HUES64 (cell line): Measurements from ENCODE around the gene PSMD6.
A peak's percentile ranks its signal among the peaks of the same experiment; 100 is the strongest.

Source experiments
- H3K27ac ChIP-seq: 2 replicates; pipeline ENCODE4 v1.7.0; 2013; ENCODE audit warnings: low read depth, low read length, inconsistent platforms
- H3K27me3 ChIP-seq: 2 replicates; pipeline ENCODE4 v1.6.1; 2013; ENCODE audit warnings: mild to moderate bottlenecking, low read length; ENCODE audit not compliant: insufficient read depth
- H3K36me3 ChIP-seq: 2 replicates; pipeline ENCODE4 v1.6.1; 2013; ENCODE audit warnings: mild to moderate bottlenecking, low read length; ENCODE audit not compliant: insufficient read depth
- H3K4me1 ChIP-seq: 2 replicates; pipeline ENCODE4 v1.6.1; 2013; ENCODE audit warnings: mild to moderate bottlenecking, low read length, moderate library complexity; ENCODE audit not compliant: insufficient read depth
- H3K4me3 ChIP-seq: 2 replicates; pipeline ENCODE4 v1.5.1; 2013; ENCODE audit warnings: mild to moderate bottlenecking, low read length, moderate library complexity
- H3K9ac ChIP-seq: 2 replicates; pipeline ENCODE4 v1.6.1; 2013; ENCODE audit warnings: mild to moderate bottlenecking, low read depth, low read length
- H3K9me3 ChIP-seq: 2 replicates; pipeline ENCODE4 v1.6.1; 2013; ENCODE audit warnings: low read depth, low read length; ENCODE audit not compliant: insufficient read depth
- WGBS: fragments of 150-250, 120-280 bp; methylation state at CpG from one replicate; pipeline ENCODE4 v1.1.7; 2013; ENCODE audit warnings: missing lambda C conversion rate; 5-methylcytosine and 5-hydroxymethylcytosine counted together

PSMD6 gene

DNA sequence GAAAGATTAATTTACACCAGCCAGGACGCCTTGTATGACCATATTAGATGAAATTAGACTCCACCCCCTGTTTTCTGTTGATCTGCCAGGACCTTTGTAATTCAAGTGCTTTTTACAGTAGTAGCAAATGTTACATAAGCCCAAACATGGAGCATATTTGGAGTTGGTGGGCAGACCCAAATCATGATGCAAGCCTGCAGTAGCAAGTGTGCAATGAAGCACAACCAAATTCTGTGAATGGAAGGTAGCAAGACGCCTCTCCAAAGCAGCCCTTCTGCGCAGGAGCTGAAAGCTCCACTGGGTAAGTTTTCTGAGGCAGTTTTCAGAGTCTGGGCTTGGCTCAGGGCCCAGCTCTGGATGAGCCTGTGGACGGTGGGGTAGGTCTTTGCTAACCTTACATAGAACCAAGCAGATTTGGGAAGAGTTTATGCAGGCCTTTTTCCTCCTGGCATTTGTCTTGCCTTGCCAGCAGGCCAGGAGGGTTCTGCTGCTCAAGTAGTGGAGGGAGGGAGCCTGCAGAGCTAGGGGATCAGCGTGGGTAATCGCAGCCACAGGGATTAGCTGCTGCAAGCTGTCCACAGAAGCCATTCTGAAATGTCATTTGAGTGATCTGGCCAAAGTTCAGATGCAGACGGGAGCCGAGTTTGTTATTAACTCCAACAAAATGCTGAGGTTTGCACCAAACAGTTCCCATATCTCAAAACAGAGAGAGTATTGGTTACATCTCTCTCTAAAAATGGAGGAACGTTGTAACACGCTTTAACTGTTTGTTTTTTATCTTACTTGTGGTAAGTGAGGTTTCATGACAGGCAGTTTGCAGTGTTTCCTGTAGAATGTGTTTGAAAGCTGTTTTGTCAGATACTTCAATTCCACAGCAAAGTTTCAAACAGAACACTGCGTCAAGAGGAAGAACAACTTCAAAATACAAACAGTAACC is 55.4 kb downstream of the PSMD6 start:
- Histone ChIP-seq H3K36me3 (no peaks in the 10 kb centered on the region), H3K27me3 (no peaks in the 10 kb centered on the region), H3K9ac (no peak overlapping the region), H3K9me3 (no peaks in the 10 kb centered on the region), H3K4me3 (peak overlapping the region; percentile 3; the same call in 1 of the 2 replicates), H3K27ac (peak overlapping the region; percentile 58), H3K4me1 (peaks cover 96% of the 10 kb centered on the region)
- WGBS, result 66% methylated on average over 11 of the region's 11 CpGs

DNA sequence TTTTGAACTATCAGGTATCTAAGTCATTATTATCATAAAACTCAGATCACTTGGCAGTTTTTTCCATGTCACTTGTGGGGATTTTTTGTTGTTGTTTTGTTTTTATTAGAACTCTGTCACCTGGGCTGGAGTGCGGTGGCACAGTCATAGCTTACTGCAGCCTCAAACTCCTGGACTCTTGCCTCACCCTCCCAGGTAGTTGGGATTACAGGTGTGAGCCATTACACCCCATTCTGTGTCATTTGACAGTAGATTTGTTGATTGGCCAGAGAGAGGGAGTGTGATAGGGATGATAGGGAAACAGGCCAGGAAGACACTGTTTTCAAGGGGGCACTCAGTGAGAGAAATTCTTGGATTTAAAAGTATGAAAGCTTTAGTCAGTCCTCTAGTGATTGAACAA is 56.4 kb downstream of the PSMD6 start:
- H3K4me1 ChIP-seq, result peaks cover 86% of the 10 kb centered on the region
- WGBS, result 92% methylated on average over 1 of the region's 1 CpG

DNA sequence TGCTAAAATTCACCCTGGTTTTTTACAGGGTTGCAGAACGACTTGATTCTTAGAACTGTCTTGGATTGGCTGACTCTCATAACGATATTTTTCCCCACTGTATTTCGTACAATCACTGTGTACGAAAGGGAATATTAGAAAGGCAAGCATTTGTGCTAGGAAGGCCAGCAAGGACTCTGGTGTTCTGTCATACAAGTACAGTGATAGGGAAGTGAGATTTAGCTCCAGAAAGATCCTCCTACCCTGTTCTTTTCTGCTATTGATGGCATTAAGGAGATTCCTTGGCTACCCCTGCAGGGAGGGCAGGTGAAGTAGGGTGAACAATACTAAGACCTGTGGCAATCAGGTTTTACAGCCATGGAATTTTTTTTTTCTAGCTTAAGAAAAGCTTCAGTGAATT is 57.3 kb downstream of the PSMD6 start:
- whole genome bisulfite sequencing, result 97% methylated on average over 4 of the region's 4 CpGs
- Histone ChIP-seq H3K36me3 (no peaks in the 10 kb centered on the region), H3K4me1 (peaks cover 77% of the 10 kb centered on the region), H3K9me3 (no peaks in the 10 kb centered on the region), H3K9ac (no peak overlapping the region), H3K4me3 (no peak overlapping the region), H3K27ac (no peak overlapping the region), H3K27me3 (no peaks in the 10 kb centered on the region)

More for the DNA sequence above, 56.4 kb downstream of the PSMD6 start:
- Histone ChIP-seq H3K36me3 (no peaks in the 10 kb centered on the region), H3K27me3 (no peaks in the 10 kb centered on the region), H3K27ac (no peak overlapping the region), H3K4me3 (no peak overlapping the region), H3K9ac (no peak overlapping the region), H3K9me3 (no peaks in the 10 kb centered on the region)

DNA sequence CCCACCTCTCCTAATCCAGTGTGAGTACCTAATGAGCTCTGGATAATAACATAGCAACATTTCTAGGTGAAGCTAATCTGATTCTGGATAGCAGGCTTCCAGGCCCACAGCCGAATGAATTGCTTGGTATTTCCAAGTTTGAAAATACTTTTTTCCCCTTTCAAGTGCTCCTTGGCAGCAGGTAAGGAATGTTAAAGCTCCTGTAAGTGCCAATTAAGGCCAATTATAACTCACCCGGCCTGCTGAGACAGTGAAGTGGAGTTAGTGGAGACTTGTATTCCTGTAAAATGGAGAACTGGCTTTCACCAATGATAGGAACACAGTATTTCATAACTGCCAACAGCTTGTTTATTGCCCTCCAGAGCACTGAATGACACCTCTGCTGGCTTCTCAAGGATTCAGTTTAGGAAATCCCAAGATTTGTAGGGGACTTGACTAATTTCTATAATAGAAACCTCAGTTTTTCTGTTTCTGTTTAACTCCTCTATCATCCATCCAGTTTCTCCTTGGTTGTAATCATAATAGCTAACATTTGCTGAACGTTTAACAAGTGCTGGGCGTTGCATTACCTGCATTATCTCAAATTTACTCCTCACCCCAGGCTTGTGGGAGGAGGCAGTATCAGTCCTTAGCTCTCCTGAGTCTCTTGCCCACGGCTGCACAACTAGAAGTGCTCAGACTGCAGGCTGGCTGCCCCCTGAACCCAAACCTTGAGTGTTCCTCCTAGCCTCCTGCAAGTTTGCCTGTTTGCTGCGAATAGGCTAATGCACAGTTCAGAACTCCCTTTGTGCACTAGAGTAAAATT is 58.4 kb downstream of the PSMD6 start:
- WGBS, result 80% methylated on average over 6 of the region's 6 CpGs
- Histone ChIP-seq H3K27me3 (no peaks in the 10 kb centered on the region), H3K36me3 (no peaks in the 10 kb centered on the region), H3K27ac (0 out of 2 replicates have a peak overlapping the region, but pooled peaks have one; percentile 1), H3K4me3 (no peak overlapping the region), H3K4me1 (peaks cover 74% of the 10 kb centered on the region), H3K9ac (no peak overlapping the region), H3K9me3 (no peaks in the 10 kb centered on the region)

DNA sequence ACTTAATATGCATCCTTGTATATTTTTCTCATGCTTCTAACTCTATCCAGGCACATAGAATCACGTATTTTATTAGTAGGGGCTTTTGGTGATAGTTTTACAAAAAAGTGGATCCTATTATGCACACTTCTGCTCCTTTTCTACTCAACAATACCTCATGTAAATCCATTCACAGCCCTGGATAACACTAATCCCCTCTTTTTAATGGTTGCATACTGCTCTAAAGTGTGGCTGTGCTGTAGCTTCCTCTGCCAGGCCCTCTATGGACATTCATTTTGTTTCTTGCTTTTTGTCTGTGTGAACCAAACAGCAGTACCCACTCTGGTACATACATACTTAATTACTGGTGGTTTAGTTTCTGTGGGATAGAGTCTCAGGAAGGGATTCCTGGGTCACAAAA is 59.8 kb downstream of the PSMD6 start:
- no peak overlapping the region for H3K9ac ChIP-seq
- no peak overlapping the region for H3K27ac ChIP-seq
- H3K27me3 ChIP-seq, result no peaks in the 10 kb centered on the region
- H3K36me3 ChIP-seq, result no peaks in the 10 kb centered on the region
- H3K4me1 ChIP-seq, result peaks cover 64% of the 10 kb centered on the region
- no peaks in the 10 kb centered on the region for H3K9me3 ChIP-seq
- WGBS, result no CpG with 5 or more reads among the region's 1 CpG
- no peak overlapping the region for H3K4me3 ChIP-seq

DNA sequence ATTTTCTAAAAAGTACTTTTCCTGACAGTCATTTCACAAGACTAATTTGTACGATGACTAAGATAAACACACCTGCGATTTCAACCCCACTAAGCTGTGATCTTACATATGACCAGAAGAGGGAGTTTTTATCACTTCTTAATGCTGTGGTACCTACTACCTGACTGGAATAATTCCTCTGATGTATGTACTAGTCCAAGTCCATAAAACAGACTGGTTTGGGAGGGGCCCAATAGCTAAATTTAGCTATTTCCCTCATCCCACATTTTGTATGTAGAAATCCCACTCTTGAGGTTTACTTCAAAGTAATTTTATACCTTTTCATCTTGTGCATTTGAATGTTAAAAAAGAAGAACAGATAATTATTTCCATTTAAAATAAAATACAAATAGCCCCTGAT is 61.4 kb downstream of the PSMD6 start:
- no peaks in the 10 kb centered on the region for H3K9me3 ChIP-seq
- no peaks in the 10 kb centered on the region for H3K36me3 ChIP-seq
- H3K9ac ChIP-seq, result no peak overlapping the region
- WGBS, result 50% methylated on average over 1 of the region's 2 CpGs
- H3K27me3 ChIP-seq, result no peaks in the 10 kb centered on the region
- no peak overlapping the region for H3K27ac ChIP-seq
- H3K4me3 ChIP-seq, result no peak overlapping the region
- peaks cover 51% of the 10 kb centered on the region for H3K4me1 ChIP-seq
